NT2/D1 (cell line): ENCODE results near the gene C2orf81.
"Not testable (repeated sequence)": the region's sequence is repeated elsewhere in the genome, so short reads cannot be mapped to it uniquely, and the experiment has no call there.

ENCODE experiments used
- DNase-seq: peaks from one replicate; pipeline ENCODE4 v3.0.0-alpha.2; 2011; ENCODE audit warnings: low read depth, low spot score
- H3K27me3 ChIP-seq: 2 replicates; pipeline ENCODE4 v1.6.0; 2011; ENCODE audit warnings: mild to moderate bottlenecking; ENCODE audit not compliant: insufficient read length, insufficient read depth
- H3K36me3 ChIP-seq: 2 replicates; pipeline ENCODE4 v1.6.1; 2011; ENCODE audit warnings: mild to moderate bottlenecking, low read length, mixed read lengths; ENCODE audit not compliant: insufficient read depth, insufficient read length
- H3K4me1 ChIP-seq: 2 replicates; pipeline ENCODE4 v1.5.1; 2011; ENCODE audit not compliant: insufficient read depth, insufficient read length
- H3K4me3 ChIP-seq: 2 replicates; pipeline ENCODE4 v1.5.1; 2011; ENCODE audit warnings: low read depth; ENCODE audit not compliant: insufficient read length
- H3K9ac ChIP-seq: 2 replicates; pipeline ENCODE4 v1.6.0; 2011; ENCODE audit warnings: low read depth; ENCODE audit not compliant: insufficient read length
- H3K9me3 ChIP-seq: 2 replicates; pipeline ENCODE4 v1.5.1; 2011; ENCODE audit warnings: mild to moderate bottlenecking, low read length; ENCODE audit not compliant: insufficient read depth
- SUZ12 ChIP-seq: IDR thresholded peaks from 2 replicates; pipeline ENCODE4 v1.6.1; 2011; ENCODE audit not compliant: insufficient read length, insufficient read depth; ENCODE audit errors: extremely low read depth
- YY1 ChIP-seq: IDR thresholded peaks from 2 replicates; pipeline ENCODE4 v1.6.1; 2011; ENCODE audit not compliant: insufficient read length, insufficient read depth
- ZNF274 ChIP-seq: IDR thresholded peaks from 2 replicates; pipeline ENCODE4 v1.6.1; 2011; ENCODE audit warnings: mild to moderate bottlenecking, low read depth, low read length

The C2orf81 gene

DNA sequence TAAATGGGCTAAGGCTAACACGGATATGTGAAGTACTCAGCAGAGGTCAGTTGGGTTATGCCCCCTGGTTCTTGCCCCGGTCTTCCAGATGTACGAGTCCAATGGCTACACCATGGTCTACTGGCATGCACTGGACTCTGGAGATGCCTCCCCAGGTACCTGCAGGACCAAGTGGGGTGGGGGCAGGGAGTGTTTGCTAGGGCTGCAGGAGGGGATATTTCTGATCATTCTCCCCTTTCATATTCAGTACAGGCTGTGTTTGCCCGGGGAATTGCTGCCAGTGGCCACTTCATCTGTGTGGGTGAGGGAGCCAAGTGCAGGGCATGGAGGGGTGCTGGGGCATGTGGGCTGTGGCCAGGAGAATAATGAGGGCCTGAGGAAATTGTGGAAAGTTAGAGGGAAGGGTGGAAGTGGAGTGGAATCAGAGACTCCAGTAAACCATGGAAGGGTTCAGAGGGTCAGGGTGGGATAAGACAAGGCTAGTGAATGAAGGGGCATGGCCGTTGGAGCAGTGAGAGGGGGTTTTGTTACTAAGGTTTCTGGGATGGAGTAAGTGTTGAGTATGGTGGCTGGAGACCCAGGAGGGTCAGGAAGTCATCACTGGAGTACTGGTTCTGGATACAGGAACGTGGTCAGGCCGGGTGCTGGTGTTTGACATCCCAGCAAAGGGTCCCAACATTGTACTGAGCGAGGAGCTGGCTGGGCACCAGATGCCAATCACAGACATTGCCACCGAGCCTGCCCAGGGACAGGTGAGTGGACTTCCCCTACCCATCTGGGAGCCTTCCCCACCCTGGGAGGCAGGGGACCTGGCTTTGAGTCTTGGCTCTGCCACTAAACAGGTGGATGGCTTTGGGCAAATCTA lies 2.0 kb upstream of the C2orf81 start:
- TF ChIP-seq SUZ12 (no peak), YY1 (no peak), ZNF274 (no peak)
- Histone ChIP-seq H3K4me1 (peaks cover 2% of the 10 kb centered on the region), H3K36me3 (peaks cover 39% of the 10 kb centered on the region), H3K9ac (no peak overlapping the region), H3K27me3 (peaks cover 19% of the 10 kb centered on the region), H3K4me3 (no peak overlapping the region), H3K9me3 (no peaks in the 10 kb centered on the region)
- DNase-seq, result no peak

DNA sequence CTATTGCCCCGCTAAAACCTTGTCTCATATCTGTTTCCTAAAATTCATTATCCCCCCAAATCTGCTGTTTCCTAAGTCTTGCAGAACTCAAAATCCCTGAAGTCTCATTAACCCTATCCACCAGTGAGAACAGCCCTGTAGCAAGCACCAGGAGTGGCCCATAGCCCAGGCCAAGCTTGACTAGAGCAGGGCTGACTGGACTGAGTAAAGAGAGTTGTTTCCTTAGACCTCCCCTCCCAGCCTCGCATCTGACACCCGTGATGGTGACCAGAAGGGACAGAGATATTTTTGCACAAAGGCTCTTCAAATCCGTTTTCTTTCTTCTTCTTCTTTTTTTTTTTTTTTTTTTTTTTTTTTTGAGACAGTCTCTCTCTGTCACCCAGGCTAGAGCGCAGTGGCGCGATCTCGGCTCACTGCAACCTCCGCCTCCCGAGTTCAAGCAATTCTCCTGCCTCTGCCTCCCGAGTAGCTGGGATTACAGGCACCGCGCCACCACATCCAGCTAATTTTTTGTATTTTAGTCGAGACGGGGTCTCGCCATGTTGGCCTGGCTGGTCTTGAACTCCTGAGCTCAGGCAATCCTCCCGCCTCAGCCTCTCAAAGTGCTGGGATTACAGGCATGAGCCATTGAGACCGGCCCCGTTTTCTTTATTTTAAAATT lies 846 bp downstream of the C2orf81 start:
- H3K4me1 ChIP-seq, H3K4me3 ChIP-seq: not testable (repeated sequence)
- H3K27me3 ChIP-seq, result peaks cover 19% of the 10 kb centered on the region

DNA sequence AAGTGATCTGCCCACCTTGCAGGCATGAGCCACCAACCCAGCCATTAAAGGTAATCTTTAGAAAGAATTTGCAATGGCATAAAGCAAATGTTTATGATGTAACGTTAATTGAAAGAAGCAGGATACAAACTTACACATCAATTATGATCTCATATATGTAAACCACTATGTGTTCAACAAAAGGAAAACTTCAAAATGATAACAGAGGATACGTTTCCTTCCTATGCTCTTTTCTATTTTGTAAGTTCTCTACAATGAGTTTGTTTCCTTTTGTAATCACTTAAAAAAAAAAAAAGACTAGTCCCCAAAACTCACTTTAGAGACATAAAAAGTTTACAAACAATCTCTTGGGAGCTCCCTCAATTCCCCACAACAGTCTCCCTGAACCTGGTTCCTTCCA lies 1.4 kb downstream of the C2orf81 start:
- Histone ChIP-seq H3K27me3 (peaks cover 19% of the 10 kb centered on the region), H3K9ac (no peak overlapping the region), H3K36me3 (peaks cover 6% of the 10 kb centered on the region), H3K4me1 (peaks cover 12% of the 10 kb centered on the region), H3K4me3 (no peak overlapping the region), H3K9me3 (no peaks in the 10 kb centered on the region)
- no peak for TF ChIP-seq ZNF274
- TF ChIP-seq SUZ12, result no peak
- DNase-seq, result no peak

More for the DNA sequence above, 846 bp downstream of the C2orf81 start:
- H3K9ac ChIP-seq, H3K9me3 ChIP-seq, DNase-seq: not testable (repeated sequence)
- H3K36me3 ChIP-seq, result peaks cover 11% of the 10 kb centered on the region

DNA sequence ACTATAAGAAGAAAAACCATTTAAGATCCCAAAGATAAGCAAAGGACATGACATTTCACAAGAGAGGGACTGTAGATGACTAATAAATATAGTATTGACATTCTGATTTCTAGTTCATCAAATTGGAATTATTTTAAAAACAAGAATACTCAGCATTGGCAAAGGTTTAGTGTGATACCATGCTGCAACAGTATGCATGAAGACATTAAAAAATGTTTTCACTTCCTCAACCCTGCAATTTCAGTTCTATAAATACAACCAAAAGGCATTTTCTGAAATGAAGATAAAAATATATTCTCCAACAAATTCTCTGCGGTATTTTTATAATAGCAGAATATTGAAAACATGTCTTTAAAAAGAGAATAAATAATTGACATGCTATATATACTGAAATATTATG lies 2.1 kb downstream of the C2orf81 start:
- H3K4me1 ChIP-seq, result peaks cover 14% of the 10 kb centered on the region
- H3K9ac ChIP-seq, result no peak overlapping the region
- peaks cover 19% of the 10 kb centered on the region for H3K27me3 ChIP-seq
- no peaks in the 10 kb centered on the region for H3K9me3 ChIP-seq
- H3K4me3 ChIP-seq, result no peak overlapping the region
- no peak for TF ChIP-seq YY1
- no peak for TF ChIP-seq SUZ12
- no peak for TF ChIP-seq ZNF274
- H3K36me3 ChIP-seq, result no peaks in the 10 kb centered on the region
- DNase-seq, result no peak

DNA sequence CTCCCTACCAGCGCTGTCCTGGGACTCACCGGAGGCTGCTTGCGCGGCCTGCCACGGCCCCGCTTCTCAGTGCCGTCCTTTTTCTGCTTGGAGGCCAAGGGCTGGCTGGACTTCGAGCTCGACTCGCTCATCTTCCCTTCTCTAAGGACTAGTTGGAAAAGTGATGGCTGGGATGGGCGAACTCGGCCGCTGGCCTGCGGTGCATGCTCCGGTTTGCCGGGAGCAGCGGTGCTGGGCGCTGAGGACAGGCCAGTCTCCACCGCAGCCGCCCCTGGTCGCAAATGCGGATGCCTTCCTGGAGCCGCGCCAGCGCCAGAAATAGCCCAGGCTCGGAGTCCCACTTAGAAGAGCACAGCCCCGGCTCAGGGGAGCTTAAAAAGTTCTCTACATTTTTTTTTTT lies 3.1 kb downstream of the C2orf81 start:
- Histone ChIP-seq H3K4me3 (no peak overlapping the region), H3K4me1 (peaks cover 14% of the 10 kb centered on the region), H3K9ac (no peak overlapping the region), H3K9me3 (no peaks in the 10 kb centered on the region), H3K36me3 (no peaks in the 10 kb centered on the region), H3K27me3 (peaks cover 19% of the 10 kb centered on the region)
- TF ChIP-seq ZNF274 (no peak), SUZ12 (no peak), YY1 (no peak)
- DNase-seq, result no peak

DNA sequence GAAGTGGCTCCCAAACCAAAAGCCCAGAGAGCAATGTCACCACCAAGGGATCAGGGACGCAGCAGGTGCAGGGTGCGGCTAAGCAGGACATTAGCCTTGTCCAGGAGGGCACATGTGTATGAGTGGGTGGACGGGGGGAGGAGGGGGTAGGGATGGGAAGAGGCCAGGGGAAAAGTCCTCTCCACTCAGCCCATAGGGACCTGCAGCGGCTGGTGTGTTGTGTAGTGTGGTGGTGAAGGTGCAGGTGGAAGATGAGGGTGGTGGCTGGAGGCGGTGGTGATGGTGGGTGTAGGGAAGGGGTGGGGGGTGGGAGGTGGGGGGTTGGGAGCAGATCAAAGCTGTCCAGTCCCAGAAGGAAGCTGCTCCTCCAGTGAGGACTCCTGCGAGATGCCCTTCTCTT lies 3.7 kb downstream of the C2orf81 start:
- DNase-seq, result no peak
- peaks cover 14% of the 10 kb centered on the region for H3K4me1 ChIP-seq
- no peaks in the 10 kb centered on the region for H3K9me3 ChIP-seq
- peaks cover 19% of the 10 kb centered on the region for H3K27me3 ChIP-seq
- H3K4me3 ChIP-seq, result no peak overlapping the region
- no peak overlapping the region for H3K9ac ChIP-seq
- H3K36me3 ChIP-seq, result no peaks in the 10 kb centered on the region
- TF ChIP-seq SUZ12 (no peak), ZNF274 (no peak), YY1 (no peak)

DNA sequence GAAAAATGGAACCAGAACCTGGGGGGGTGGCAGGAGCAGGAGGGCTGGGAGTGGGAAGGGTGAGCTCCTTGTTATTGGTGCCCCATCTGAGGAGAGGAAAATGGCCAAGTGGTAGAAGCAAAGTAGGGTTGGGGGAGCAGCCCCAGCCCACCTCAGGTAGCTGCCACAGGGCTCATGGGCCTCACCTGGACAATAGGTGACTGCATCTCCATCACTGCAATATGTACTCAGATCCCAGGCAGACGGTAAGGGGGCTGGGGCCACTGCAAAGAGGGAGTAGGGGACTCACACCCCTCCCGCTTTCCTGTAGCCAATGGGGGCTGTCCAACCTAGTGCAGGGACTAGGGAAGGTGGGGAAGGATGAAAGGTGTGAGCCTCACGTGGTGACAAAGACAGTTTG lies 4.2 kb downstream of the C2orf81 start:
- no peak for DNase-seq
- H3K36me3 ChIP-seq, result no peaks in the 10 kb centered on the region
- TF ChIP-seq SUZ12 (no peak), YY1 (no peak), ZNF274 (no peak)
- H3K27me3 ChIP-seq, result peaks cover 19% of the 10 kb centered on the region
- H3K9me3 ChIP-seq, result no peaks in the 10 kb centered on the region
- peaks cover 14% of the 10 kb centered on the region for H3K4me1 ChIP-seq
- H3K9ac ChIP-seq, result no peak overlapping the region
- no peak overlapping the region for H3K4me3 ChIP-seq
